Thyroid gland (tissue), 4 donors: Measurements from ENCODE around the gene ATP8A1. TPM values are rescaled to one million over a fixed set of nuclear protein-coding genes. Genes with fewer than 3 reads are reported as not detected.

ENCODE experiments used
- DNase-seq, 2 donors: peaks; one replicate each; pipeline ENCODE4 v3.0.0-alpha.2; 2019
- H3K27ac ChIP-seq, 3 donors: fragments of 200-600 bp; sonication (generic); 1 replicate in 2 of 3; 2 replicates in 1 of 3; pipeline ENCODE4 v1.5.1; 2016 to 2019; ENCODE audit warnings: mild to moderate bottlenecking in 1 of 3, moderate library complexity in 1 of 3
- H3K27me3 ChIP-seq: fragments of 200-600 bp; sonication (generic); one replicate; pipeline ENCODE4 v1.5.1; 2019
- H3K36me3 ChIP-seq, 2 donors: fragments of 200-600 bp; sonication (generic); one replicate each; pipeline ENCODE4 v1.5.1; 2016 to 2019
- H3K4me1 ChIP-seq, 2 donors: fragments of 200-600 bp; sonication (generic); one replicate each; pipeline ENCODE4 v1.5.1; 2017 to 2019
- H3K4me3 ChIP-seq, 3 donors: fragments of 200-600 bp; sonication (generic); replicated peaks in 1 of 3; 1 replicate in 2 of 3; 2 replicates in 1 of 3; pipeline ENCODE4 v1.5.1; 2016; ENCODE audit warnings: mild to moderate bottlenecking in 1 of 3
- H3K9me3 ChIP-seq: fragments of 200-600 bp; sonication (generic); one replicate; pipeline ENCODE4 v1.5.1; 2017
- POLR2A ChIP-seq, 2 donors: fragments of 450-650 bp; IDR thresholded peaks; one replicate each; pipeline ENCODE4 v1.6.1; 2017; ENCODE audit warnings: antibody characterized with exemption in 2 of 2, mild to moderate bottlenecking in 2 of 2, moderate library complexity in 1 of 2
- WGBS, 2 donors: methylation state at CpG; one replicate each; pipeline ENCODE4 v1.1.5; 2017; 5-methylcytosine and 5-hydroxymethylcytosine counted together
- intact Hi-C: fragments of 100-400 bp; cut with DNase I; formaldehyde crosslinking; loops from one replicate; pipeline ENCODE4 v1.15.1; 2023
- total RNA-seq, 4 donors: library from RNA; depleted of rRNA; stranded (reverse); fragments of >200 nt; gene quantifications; one replicate each; pipeline ENCODE4 v1.2.3, GENCODE V29; 2016
- TF ChIP-seq, protein P1 (sequence below), 6 experiments: fragments of 200-600 bp in 3 of 6; fragments of 450-650 bp in 3 of 6; sonication (generic) in 3 of 6; IDR thresholded peaks; one replicate each; pipeline ENCODE4 v1.5.1; 2016 to 2019; ENCODE audit warnings: antibody characterized with exemption in 6 of 6, mild to moderate bottlenecking in 2 of 6, inconsistent platforms in 1 of 6, moderate library complexity in 1 of 6

The ATP8A1 gene
- total RNA-seq, 4 donors from 2014 or later: 191 to 274 (median 245) TPM

DNA sequence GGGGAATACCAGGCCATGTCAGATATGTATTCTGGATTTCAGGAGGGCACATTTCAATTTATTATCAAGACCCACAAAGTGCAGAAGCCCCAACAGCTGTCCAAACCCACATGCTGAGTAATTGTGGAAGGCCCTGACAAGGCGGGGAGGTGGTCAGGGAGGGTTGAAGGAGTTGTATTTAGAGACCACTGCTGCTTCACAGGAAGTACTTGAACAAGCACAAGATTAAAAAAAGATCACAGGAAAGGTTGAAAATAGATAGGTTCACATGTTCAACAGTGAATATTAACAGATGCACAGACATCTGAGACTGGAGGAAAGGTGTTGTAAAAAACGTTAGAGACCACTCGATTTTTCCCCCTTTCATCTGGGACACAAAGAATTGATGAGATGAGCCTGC is 17.9 kb downstream of the ATP8A1 start:
- Histone ChIP-seq H3K4me3 (no peak overlapping the region), H3K9me3 (no peaks in the 10 kb centered on the region), H3K27me3 (no peaks in the 10 kb centered on the region), H3K36me3 (no peaks in the 10 kb centered on the region), H3K4me1 (peaks cover 32 to 47% of the 10 kb centered on the region in 2 donors), H3K27ac (no peak overlapping the region)
- DNase-seq: no peak
- intact Hi-C loops: no loop called here
- TF ChIP-seq POLR2A (IDR thresholded peaks at IDR 0.05): no peak
- TF ChIP-seq, protein P1, sequence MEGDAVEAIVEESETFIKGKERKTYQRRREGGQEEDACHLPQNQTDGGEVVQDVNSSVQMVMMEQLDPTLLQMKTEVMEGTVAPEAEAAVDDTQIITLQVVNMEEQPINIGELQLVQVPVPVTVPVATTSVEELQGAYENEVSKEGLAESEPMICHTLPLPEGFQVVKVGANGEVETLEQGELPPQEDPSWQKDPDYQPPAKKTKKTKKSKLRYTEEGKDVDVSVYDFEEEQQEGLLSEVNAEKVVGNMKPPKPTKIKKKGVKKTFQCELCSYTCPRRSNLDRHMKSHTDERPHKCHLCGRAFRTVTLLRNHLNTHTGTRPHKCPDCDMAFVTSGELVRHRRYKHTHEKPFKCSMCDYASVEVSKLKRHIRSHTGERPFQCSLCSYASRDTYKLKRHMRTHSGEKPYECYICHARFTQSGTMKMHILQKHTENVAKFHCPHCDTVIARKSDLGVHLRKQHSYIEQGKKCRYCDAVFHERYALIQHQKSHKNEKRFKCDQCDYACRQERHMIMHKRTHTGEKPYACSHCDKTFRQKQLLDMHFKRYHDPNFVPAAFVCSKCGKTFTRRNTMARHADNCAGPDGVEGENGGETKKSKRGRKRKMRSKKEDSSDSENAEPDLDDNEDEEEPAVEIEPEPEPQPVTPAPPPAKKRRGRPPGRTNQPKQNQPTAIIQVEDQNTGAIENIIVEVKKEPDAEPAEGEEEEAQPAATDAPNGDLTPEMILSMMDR (IDR thresholded peaks at IDR 0.05): no peak
- WGBS, 2 donors: 59 to 60% methylated on average over 3 of the region's 3 CpGs

DNA sequence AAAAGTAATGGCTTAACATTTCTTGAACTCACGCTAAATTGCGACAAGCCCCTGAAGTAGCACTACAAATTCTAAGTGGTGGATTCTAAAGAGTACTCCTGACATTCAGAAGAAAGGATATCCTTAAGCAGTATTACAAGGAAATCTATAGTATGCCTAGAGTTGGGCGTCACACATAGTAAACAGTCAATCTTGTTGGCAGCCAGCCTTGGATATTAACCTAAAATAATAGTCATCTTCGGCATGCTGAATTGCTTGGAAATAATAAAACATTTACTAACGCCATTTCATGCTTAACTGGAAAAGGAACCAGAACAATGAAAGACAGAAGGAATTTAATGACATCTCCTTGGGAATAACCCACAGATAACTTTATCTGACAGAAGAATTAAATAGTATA is 18.6 kb downstream of the ATP8A1 start:
- no peak for DNase-seq
- H3K4me1 ChIP-seq: peaks cover 37 to 47% of the 10 kb centered on the region in 2 donors
- no peak overlapping the region for H3K27ac ChIP-seq
- intact Hi-C loops: no loop called here
- WGBS, 2 donors: 33 to 34% methylated on average over 5 of the region's 5 CpGs
- no peak overlapping the region for H3K4me3 ChIP-seq
- H3K36me3 ChIP-seq: no peaks in the 10 kb centered on the region
- no peaks in the 10 kb centered on the region for H3K27me3 ChIP-seq
- TF ChIP-seq, protein P1 (IDR thresholded peaks at IDR 0.05): no peak
- TF ChIP-seq POLR2A (IDR thresholded peaks at IDR 0.05): no peak
- H3K9me3 ChIP-seq: no peaks in the 10 kb centered on the region

DNA sequence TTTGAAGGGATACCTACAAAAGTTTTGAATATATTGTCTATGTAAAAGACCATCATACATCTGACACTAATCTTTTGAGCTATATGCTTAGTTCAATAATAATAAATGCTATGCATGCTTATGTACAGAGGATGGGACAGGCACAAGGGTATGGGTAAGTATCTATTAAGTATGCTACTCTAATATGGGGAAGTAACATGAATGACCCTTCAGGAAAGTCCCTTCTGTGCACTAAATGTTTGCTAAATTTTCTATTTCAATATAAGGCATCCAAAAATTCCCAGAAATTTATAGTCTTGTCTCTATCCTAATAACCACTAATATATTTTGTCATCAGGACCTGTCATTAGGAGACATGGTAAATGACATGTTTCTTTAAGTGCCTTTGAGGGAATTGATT is 19.0 kb downstream of the ATP8A1 start:
- DNase-seq: no peak
- intact Hi-C loops: no loop called here
- H3K4me3 ChIP-seq: no peak overlapping the region
- H3K27me3 ChIP-seq: no peaks in the 10 kb centered on the region
- no peaks in the 10 kb centered on the region for H3K36me3 ChIP-seq
- H3K4me1 ChIP-seq: peaks cover 37 to 47% of the 10 kb centered on the region in 2 donors
- TF ChIP-seq POLR2A (IDR thresholded peaks at IDR 0.05): no peak
- TF ChIP-seq, protein P1 (IDR thresholded peaks at IDR 0.05): no peak
- no peaks in the 10 kb centered on the region for H3K9me3 ChIP-seq
- no peak overlapping the region for H3K27ac ChIP-seq

DNA sequence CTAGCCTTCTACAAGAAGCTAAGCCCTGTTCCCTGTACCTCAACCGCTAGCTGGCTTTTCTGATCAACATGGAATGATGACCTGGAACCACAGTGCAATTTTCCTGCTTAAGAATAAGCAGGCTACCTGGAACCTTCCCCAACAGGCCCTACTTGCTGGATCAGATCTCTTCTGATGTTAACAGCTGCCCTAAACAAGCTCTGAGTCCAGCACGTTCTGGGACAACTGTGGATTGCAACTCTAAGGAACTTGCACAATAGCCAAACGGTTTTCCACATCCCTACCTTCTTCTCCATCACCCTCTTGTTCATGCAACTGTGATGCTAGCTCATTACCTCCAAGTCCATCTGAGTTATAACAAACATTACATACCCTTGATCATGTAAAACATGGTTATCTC is 19.8 kb downstream of the ATP8A1 start:
- Histone ChIP-seq H3K9me3 (no peaks in the 10 kb centered on the region), H3K4me3 (no peak overlapping the region), H3K27me3 (no peaks in the 10 kb centered on the region), H3K36me3 (no peaks in the 10 kb centered on the region), H3K4me1 (peaks cover 36 to 54% of the 10 kb centered on the region in 2 donors), H3K27ac (no peak overlapping the region)
- TF ChIP-seq, protein P1 (IDR thresholded peaks at IDR 0.05): no peak
- TF ChIP-seq POLR2A (IDR thresholded peaks at IDR 0.05): no peak
- WGBS, 2 donors: 92 to 94% methylated on average over 3 of the region's 3 CpGs
- DNase-seq: no peak
- intact Hi-C loops: no loop called here

DNA sequence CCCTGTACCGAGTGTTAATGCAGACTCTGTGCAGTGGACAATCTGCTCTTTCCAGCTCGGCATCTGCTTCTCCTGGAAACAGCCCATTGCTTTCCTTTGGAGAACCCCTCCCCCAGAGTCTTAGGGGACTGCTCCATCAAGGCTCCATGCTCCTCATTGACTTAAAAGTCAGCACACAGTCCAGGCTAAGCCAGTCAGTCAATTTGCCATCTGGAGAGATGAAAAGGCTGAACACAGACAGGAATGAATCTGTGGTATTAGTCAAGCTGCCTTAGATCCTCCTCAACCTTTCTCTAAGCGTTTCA is 20.3 kb downstream of the ATP8A1 start:
- TF ChIP-seq, protein P1 (IDR thresholded peaks at IDR 0.05): no peak
- no peak for TF ChIP-seq POLR2A (IDR thresholded peaks at IDR 0.05)
- Histone ChIP-seq H3K4me3 (no peak overlapping the region), H3K27ac (no peak overlapping the region), H3K9me3 (no peaks in the 10 kb centered on the region), H3K4me1 (peaks cover 32 to 54% of the 10 kb centered on the region in 2 donors), H3K27me3 (no peaks in the 10 kb centered on the region), H3K36me3 (no peaks in the 10 kb centered on the region)
- DNase-seq: no peak
- WGBS, 2 donors: 93 to 98% methylated on average over 3 of the region's 3 CpGs
- intact Hi-C loops: no loop called here
